ENCODE results near the gene ZMYND8.

ZMYND8 gene

DNA sequence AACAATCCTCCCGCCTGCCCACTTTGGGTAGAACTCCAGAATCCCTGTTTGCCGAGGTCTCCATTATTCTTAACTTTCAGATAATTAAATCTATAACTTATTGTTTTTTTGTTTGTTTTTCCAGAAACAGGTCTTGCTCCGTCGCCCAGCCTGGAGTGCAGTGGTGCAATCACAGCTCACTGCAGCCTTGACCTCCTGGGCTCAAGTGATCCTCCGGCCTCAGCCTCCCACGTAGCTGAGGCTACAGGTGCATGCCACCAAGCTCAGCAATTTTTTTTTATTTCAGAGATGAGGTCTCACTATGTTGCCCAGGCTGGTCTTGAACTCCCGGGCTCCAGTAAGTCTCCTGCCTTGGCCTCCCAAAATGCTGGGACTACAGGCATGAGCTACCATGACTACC is 28.8 kb downstream of the ZMYND8 start:
- TF ChIP-seq ARNT (IDR thresholded peaks at IDR 0.05) (no peak), FOXA1 (IDR thresholded peaks at IDR 0.05) (no peak), HDGF (IDR thresholded peaks at IDR 0.05; ENCODE audit: borderline replicate concordance) (no peak), ZNF384 (IDR thresholded peaks at IDR 0.05) (no peak), TARDBP (IDR thresholded peaks at IDR 0.05) (no peak), FOXM1 (IDR thresholded peaks at IDR 0.05; ENCODE audit: borderline replicate concordance) (no peak), FOXK2 (IDR thresholded peaks at IDR 0.05) (no peak), SUZ12 (IDR thresholded peaks at IDR 0.05) (no peak), LEF1 (IDR thresholded peaks at IDR 0.05; ENCODE audit: borderline replicate concordance) (no peak), CTBP1 (IDR thresholded peaks at IDR 0.05; ENCODE audit: borderline replicate concordance) (no peak), NFRKB (IDR thresholded peaks at IDR 0.05) (no peak), SP1 (IDR thresholded peaks at IDR 0.05) (no peak), ELF4 (IDR thresholded peaks at IDR 0.05) (no peak), L3MBTL2 (conservative IDR thresholded peaks at IDR 0.05) (no peak), BHLHE40 (IDR thresholded peaks at IDR 0.05; ENCODE audit: borderline replicate concordance) (no peak)
- TF ChIP-seq, protein P1, sequence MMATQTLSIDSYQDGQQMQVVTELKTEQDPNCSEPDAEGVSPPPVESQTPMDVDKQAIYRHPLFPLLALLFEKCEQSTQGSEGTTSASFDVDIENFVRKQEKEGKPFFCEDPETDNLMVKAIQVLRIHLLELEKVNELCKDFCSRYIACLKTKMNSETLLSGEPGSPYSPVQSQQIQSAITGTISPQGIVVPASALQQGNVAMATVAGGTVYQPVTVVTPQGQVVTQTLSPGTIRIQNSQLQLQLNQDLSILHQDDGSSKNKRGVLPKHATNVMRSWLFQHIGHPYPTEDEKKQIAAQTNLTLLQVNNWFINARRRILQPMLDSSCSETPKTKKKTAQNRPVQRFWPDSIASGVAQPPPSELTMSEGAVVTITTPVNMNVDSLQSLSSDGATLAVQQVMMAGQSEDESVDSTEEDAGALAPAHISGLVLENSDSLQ (IDR thresholded peaks at IDR 0.05): no peak
- ChIA-PET CTCF (interaction anchor here (1.0 kb wide), 1 partner anchor 8 kb away, joined by 4 read pairs; no protein-coding TSS in a partner anchor), POLR2A (interaction anchor here (1.7 to 1.9 kb wide), 2 partner anchors 11 to 31 kb away, joined by 4 to 5 read pairs; no protein-coding TSS in a partner anchor)
- DNase-seq (ENCODE audit: extremely low spot score): no peak

DNA sequence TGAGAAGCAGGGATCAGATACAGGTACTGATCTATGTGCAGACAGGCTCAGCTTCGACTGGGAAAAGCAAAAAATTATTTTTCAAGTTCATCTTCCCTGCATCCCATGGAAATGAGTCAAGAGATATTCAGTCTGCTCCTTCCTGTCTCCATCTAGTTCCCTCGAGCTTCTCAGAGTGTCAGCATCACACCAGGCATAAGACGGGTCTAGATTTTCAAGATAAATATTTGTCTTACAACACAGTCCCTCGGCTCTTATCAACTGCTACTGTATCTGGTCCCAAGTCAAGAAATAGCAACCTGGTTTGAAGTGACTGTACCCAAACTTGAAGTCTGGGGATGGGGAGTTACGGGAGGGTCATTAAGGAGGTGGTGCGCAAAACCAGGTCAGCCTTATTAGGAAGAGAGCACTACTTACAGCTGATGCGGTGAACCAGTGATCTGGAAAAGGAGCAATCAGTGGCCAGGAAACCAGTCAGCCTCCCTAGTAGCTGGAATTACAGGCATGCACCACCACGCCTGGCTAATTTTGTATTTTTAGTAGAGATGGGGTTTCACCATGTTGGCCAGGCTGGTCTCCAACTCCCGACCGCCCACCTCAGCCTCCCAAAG is 29.7 kb downstream of the ZMYND8 start:
- ChIA-PET POLR2A (interaction anchor here (1.0 to 1.9 kb wide), 2 partner anchors 30 to 32 kb away, joined by 3 to 5 read pairs; no protein-coding TSS in a partner anchor), CTCF (no interaction called here)
- TF ChIP-seq ARNT (IDR thresholded peaks at IDR 0.05): no peak
- no peak for TF ChIP-seq FOXA1 (IDR thresholded peaks at IDR 0.05)
- TF ChIP-seq BHLHE40 (IDR thresholded peaks at IDR 0.05; ENCODE audit: borderline replicate concordance): no peak
- no peak for TF ChIP-seq CTBP1 (IDR thresholded peaks at IDR 0.05; ENCODE audit: borderline replicate concordance)
- no peak for TF ChIP-seq ELF4 (IDR thresholded peaks at IDR 0.05)
- no peak for TF ChIP-seq LEF1 (IDR thresholded peaks at IDR 0.05; ENCODE audit: borderline replicate concordance)
- no peak for TF ChIP-seq ZNF384 (IDR thresholded peaks at IDR 0.05)
- no peak for TF ChIP-seq HDGF (IDR thresholded peaks at IDR 0.05; ENCODE audit: borderline replicate concordance)
- no peak for TF ChIP-seq FOXM1 (IDR thresholded peaks at IDR 0.05; ENCODE audit: borderline replicate concordance)
- TF ChIP-seq SP1 (IDR thresholded peaks at IDR 0.05): no peak
- no peak for DNase-seq (ENCODE audit: extremely low spot score)

DNA sequence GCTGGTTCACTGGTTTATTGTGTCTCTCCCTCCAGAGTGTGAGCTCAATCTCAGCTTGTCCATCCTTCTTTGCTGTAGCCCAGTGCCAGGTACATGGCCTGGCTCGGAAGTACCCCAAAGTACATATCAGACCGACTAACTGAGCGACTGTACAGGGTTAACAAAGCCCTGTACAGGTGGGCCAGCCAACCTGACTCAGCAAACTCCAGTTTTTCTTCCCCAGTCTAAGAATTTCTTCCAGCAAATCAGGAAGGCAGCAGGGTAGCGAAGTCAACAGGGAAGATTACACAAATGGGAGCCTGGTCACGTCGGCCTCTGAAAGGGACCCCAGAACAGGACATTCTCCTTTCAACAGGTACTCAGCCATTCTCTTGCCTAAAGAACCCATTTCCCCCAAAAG is 31.3 kb downstream of the ZMYND8 start:
- TF ChIP-seq NFRKB (IDR thresholded peaks at IDR 0.05) (no peak), FOXK2 (IDR thresholded peaks at IDR 0.05) (no peak), FOXM1 (IDR thresholded peaks at IDR 0.05; ENCODE audit: borderline replicate concordance) (no peak), CTBP1 (IDR thresholded peaks at IDR 0.05; ENCODE audit: borderline replicate concordance) (no peak), FOXA1 (IDR thresholded peaks at IDR 0.05) (no peak), ZNF384 (IDR thresholded peaks at IDR 0.05) (no peak), ARNT (IDR thresholded peaks at IDR 0.05) (no peak), BHLHE40 (IDR thresholded peaks at IDR 0.05; ENCODE audit: borderline replicate concordance) (no peak), LEF1 (IDR thresholded peaks at IDR 0.05; ENCODE audit: borderline replicate concordance) (no peak)
- TF ChIP-seq, protein P1 (IDR thresholded peaks at IDR 0.05): no peak
- DNase-seq (ENCODE audit: extremely low spot score): no peak
- ChIA-PET POLR2A (no interaction called here), CTCF (interaction anchor here (0.8 kb wide), 1 partner anchor 59 kb away, joined by 3 read pairs; no protein-coding TSS in a partner anchor)

DNA sequence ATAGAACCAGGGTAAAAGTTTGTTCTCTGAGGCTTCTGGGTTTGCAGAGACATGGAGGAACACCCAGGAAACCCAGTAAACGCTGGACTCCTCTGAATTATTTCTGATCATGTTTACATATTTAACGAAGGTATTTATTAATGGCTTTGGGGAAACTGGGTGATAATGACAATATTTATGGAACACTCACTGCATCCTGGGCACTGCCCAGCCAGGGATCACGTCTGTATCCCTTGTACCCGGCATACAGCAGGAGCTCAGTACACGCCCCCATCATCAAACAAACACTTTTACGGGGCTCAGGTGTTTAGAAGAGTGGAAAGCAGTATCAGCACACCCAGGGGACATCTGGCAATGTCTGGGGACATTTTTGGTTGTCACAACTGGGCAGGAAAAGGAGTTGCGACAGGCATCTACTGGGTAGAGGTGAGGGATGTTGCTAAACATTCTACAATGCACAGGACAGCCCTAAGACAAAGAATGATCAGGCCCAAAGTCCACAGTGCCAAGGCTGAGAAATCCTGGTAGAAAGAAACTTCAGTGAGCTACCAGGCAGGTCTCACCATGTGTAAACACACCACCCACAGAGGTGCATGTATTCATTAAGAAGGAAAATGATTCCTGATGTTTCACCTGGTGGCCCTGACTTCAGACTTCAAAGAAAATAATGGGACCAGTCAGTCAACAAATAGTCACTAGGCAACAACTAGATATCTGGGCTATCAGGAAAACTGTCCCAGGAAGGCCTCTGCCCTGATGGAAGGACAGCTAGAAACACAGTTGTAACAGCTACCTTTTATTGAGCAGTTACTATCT is 35.3 kb downstream of the ZMYND8 start:
- no peak for TF ChIP-seq ARNT (IDR thresholded peaks at IDR 0.05)
- TF ChIP-seq CTBP1 (IDR thresholded peaks at IDR 0.05; ENCODE audit: borderline replicate concordance): no peak
- TF ChIP-seq ZNF384 (IDR thresholded peaks at IDR 0.05): no peak
- TF ChIP-seq BHLHE40 (IDR thresholded peaks at IDR 0.05; ENCODE audit: borderline replicate concordance): no peak
- ChIA-PET CTCF (no interaction called here), POLR2A (interaction anchor here (3.5 kb wide), 1 partner anchor 37 kb away, joined by 17 read pairs; the partner anchor contains the start of gene ZMYND8)
- DNase-seq (ENCODE audit: extremely low spot score): no peak

DNA sequence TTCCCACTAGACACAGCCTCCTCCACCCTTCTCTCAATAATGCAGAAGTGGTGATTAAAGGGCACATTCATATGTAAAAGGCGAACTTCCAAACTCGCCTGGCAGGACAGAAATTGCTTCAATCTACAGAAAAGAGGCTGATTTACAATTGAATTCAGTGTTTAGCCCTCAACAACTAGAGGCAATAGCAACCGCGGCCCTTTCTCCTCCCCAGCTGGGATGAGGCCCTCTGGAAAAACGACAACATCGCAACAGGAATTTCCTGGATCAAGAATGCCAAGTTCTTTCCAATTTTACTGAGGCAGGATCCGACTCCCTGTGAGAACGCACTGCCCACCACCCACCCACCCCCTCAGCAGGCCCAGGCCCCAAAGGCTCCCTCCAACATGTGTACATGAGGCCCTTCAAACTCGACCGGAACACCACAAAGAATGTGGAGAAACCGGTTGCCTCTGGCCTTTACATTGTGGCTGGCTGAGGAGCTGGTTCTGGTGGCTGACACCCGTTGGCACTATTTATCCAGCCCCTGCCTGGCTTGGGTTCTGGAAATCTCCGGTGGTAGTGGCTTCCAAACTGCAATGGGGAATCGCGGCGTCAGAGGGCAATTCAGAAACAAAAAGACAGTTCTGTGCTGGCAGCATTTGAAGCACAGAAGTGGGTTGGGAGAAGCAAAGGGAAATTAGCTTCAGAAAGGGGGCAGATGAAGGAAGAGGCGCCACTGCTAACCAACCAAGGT is 36.8 kb downstream of the ZMYND8 start:
- DNase-seq (ENCODE audit: extremely low spot score): no peak
- TF ChIP-seq FOXA1 (IDR thresholded peaks at IDR 0.05): no peak
- TF ChIP-seq SP1 (IDR thresholded peaks at IDR 0.05): no peak
- no peak for TF ChIP-seq BHLHE40 (IDR thresholded peaks at IDR 0.05; ENCODE audit: borderline replicate concordance)
- TF ChIP-seq HDGF (IDR thresholded peaks at IDR 0.05; ENCODE audit: borderline replicate concordance): no peak
- no peak for TF ChIP-seq CTBP1 (IDR thresholded peaks at IDR 0.05; ENCODE audit: borderline replicate concordance)
- TF ChIP-seq L3MBTL2 (conservative IDR thresholded peaks at IDR 0.05): no peak
- TF ChIP-seq, protein P1 (IDR thresholded peaks at IDR 0.05): no peak
- TF ChIP-seq ZNF384 (IDR thresholded peaks at IDR 0.05): no peak
- no peak for TF ChIP-seq LEF1 (IDR thresholded peaks at IDR 0.05; ENCODE audit: borderline replicate concordance)
- TF ChIP-seq FOXK2 (IDR thresholded peaks at IDR 0.05): no peak
- TF ChIP-seq SUZ12 (IDR thresholded peaks at IDR 0.05): no peak
- no peak for TF ChIP-seq FOXM1 (IDR thresholded peaks at IDR 0.05; ENCODE audit: borderline replicate concordance)
- TF ChIP-seq ARNT (IDR thresholded peaks at IDR 0.05): no peak
- no peak for TF ChIP-seq TARDBP (IDR thresholded peaks at IDR 0.05)
- no peak for TF ChIP-seq ELF4 (IDR thresholded peaks at IDR 0.05)
- TF ChIP-seq NFRKB (IDR thresholded peaks at IDR 0.05): no peak
- CTCF ChIA-PET: interaction anchor here (0.8 kb wide), 1 partner anchor 8 kb away, joined by 4 read pairs; no protein-coding TSS in a partner anchor
- POLR2A ChIA-PET: interaction anchor here (3.5 kb wide), 1 partner anchor 38 kb away, joined by 17 read pairs; the partner anchor contains the start of gene ZMYND8
